Right cardiac atrium (tissue), 5 donors: ENCODE results near the gene CNDP2. TPM values are rescaled to one million over a fixed set of nuclear protein-coding genes. Genes with fewer than 3 reads are reported as not detected.

ENCODE experiments used
- ATAC-seq, 2 donors: fragments of 200-7000 bp; cut with Tn5 transposase; one replicate each; pipeline versions ENCODE4 v1.8.0 to v1.9.1; 2020; ENCODE audit warnings: moderate library complexity in 2 of 2, mild to moderate bottlenecking in 1 of 2
- DNase-seq, 3 donors: peaks; one replicate each; pipeline ENCODE4 v3.0.0-alpha.2; 2020
- H3K27ac ChIP-seq: one replicate; pipeline ENCODE4 v1.5.1; 2013; ENCODE audit warnings: mild to moderate bottlenecking, low read length, control low read depth, moderate library complexity
- H3K27me3 ChIP-seq: one replicate; pipeline ENCODE4 v1.6.1; 2013; ENCODE audit not compliant: control insufficient read depth, insufficient read depth
- H3K4me1 ChIP-seq: one replicate; pipeline ENCODE4 v1.6.1; 2013; ENCODE audit warnings: low read length; ENCODE audit not compliant: control insufficient read depth, insufficient read depth
- H3K4me3 ChIP-seq: one replicate; pipeline ENCODE4 v1.5.1; 2013; ENCODE audit warnings: low read length, control low read depth
- H3K9me3 ChIP-seq: one replicate; pipeline ENCODE4 v1.6.1; 2013; ENCODE audit warnings: low read length; ENCODE audit not compliant: control insufficient read depth
- WGBS: extraction: QIAGEN DNeasy Blood & Tissue Kit; methylation state at CpG from one replicate; pipeline ENCODE4 v1.1.7; 2013; 5-methylcytosine and 5-hydroxymethylcytosine counted together
- intact Hi-C, 4 donors: fragments of 100-400 bp; cut with DNase I; formaldehyde crosslinking; loops; one replicate each; pipeline versions ENCODE4 v1.11.0 to v1.14.0; 2022 to 2023
- polyA plus RNA-seq: library from polyadenylated mRNA; stranded (reverse); fragments of 200-250 nt; gene quantifications from one replicate; pipeline ENCODE4 v1.2.3, GENCODE V29; 2013
- total RNA-seq, 4 donors: library from RNA; stranded (reverse); fragmentation: NEBNext Ultra II Directional; extraction: Animal tissue kit (Norgen Biotek cat#: 25700); gene quantifications; one replicate each; pipeline ENCODE4 v1.2.1, GENCODE V29; 2021
- donor health status: healthy with polysubstance abuse.
- donor health status: DM: no; HTN: yes; CAD: no.
- donor health status: DM: no; HTN: no; CAD: no.
- donor health status: DM: no; HTN: yes; CAD: no; lungs with severe emphysema.
- donor health status: DM: yes; HTN: yes; CAD: no.

CNDP2 gene
- total and polyA plus RNA-seq, 5 donors = 41.0 to 60.7 (median 54.2) TPM

DNA sequence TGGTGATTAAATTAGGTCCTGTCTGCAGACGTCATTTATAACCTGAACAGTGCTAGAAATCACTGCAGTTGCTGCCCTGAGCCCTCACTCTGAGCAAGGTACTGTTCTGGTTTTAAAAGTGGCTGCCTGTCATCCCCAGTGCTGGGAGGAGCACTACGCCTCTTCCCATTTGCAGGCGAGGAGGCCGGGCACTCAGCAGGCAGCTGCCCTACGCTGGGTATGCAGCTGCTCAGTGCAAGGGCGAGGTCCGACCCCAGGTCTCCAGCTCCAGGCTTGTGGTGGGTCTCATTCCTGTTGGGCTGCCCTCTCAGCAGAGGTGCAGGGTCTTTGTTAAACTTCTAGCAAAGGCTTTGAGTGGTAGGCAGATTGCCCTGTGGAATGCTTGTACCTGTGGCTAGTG lies 15.7 kb downstream of the CNDP2 start:
- intact Hi-C loops = no loop called here
- WGBS = 90% methylated on average over 7 of the region's 7 CpGs
- Histone ChIP-seq H3K27me3 (no peaks in the 10 kb centered on the region), H3K27ac (no peak overlapping the region), H3K4me3 (no peak overlapping the region), H3K9me3 (no peaks in the 10 kb centered on the region), H3K4me1 (no peaks in the 10 kb centered on the region)
- ATAC-seq (no peak), DNase-seq (no peak)

- peak in 1 of 3 donors; percentile 30 for DNase-seq
- no peaks in the 10 kb centered on the region for H3K27me3 ChIP-seq
- intact Hi-C loops = no loop called here
These were observed 16.3 kb downstream of the CNDP2 start for GRCh38 chr18:74512321-74513053.

DNA sequence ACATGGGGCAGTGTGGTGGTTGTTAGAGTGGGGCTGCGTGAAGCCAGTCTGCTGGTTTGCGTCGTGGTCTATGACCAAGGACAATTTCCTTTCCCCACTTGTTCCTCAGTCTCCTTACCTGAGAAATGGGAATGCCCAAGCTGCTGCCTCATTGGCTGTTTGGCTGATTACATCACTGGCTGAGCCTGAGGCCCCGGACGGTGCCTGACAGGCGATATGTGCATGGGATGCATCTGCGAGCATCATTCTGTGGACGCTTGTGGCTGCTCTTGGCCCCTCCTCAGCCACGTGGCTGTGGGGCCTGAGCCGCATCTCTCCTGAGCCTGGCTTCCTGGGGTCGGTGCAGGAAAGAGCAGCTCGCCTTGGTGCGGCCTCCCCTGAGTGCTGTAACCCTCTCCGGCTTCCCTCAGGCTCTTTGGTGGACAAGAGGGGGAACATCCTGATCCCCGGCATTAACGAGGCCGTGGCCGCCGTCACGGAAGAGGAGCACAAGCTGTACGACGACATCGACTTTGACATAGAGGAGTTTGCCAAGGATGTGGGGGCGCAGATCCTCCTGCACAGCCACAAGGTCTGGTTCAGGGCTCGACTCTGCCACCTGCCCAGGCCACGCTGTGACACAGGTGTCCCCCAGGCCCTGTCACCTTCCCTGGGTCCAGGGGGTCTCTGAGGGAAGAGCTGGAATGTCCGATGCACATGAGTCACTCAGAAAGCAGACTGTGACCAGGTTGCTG lies 17.2 kb downstream of the CNDP2 start:
- 93% methylated on average over 27 of the region's 27 CpGs for WGBS
- intact Hi-C loops = no loop called here
- no peak overlapping the region for H3K4me3 ChIP-seq
- DNase-seq (peak in 1 of 3 donors; percentile 28), ATAC-seq (no peak)
- no peak overlapping the region for H3K27ac ChIP-seq
- no peaks in the 10 kb centered on the region for H3K9me3 ChIP-seq
- no peaks in the 10 kb centered on the region for H3K27me3 ChIP-seq
- H3K4me1 ChIP-seq = no peaks in the 10 kb centered on the region

More at GRCh38 chr18:74512321-74513053, 16.3 kb downstream of the CNDP2 start:
- ATAC-seq = no peak
- Histone ChIP-seq H3K27ac (no peak overlapping the region), H3K4me1 (no peaks in the 10 kb centered on the region), H3K9me3 (no peaks in the 10 kb centered on the region), H3K4me3 (no peak overlapping the region)
- WGBS = 86% methylated on average over 15 of the region's 15 CpGs

- DNase-seq (peak in 1 of 3 donors; percentile 20), ATAC-seq (no peak)
- intact Hi-C loops = no loop called here
These were observed 17.7 kb downstream of the CNDP2 start for GRCh38 chr18:74513883-74514205.

DNA sequence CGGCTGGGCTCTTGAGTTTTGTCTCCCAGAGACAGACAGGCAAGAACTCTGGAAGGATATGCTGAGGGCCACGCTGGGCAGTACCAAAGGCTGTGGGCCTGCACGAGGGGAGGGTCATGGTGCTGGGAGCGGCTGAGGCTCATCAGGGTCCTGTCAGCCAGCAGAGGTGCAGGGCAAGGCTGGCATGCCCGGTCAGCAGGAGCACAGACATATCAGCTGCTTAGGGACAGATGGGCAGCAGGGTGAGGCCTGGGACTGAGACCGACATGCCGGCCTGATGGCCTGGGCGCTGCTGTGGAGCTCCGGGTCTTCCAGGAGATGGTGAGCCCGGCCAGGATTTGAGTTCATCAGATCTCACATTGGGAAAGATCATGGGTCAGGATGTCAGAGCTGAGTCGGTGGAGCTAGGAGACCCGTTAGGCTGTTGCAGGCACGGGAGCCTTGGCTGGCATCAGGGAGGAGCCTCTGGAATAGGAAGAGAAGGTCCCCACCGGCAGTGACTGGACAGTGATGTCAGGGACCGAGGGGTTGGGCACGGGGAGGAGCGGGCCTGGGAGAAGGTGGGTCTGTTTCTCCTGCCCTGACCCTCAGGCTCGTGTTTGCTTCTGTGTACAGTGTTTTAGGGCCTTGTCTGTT lies 18.8 kb downstream of the CNDP2 start:
- H3K9me3 ChIP-seq = no peaks in the 10 kb centered on the region

More at GRCh38 chr18:74513883-74514205, 17.7 kb downstream of the CNDP2 start:
- Histone ChIP-seq H3K4me1 (no peaks in the 10 kb centered on the region), H3K9me3 (no peaks in the 10 kb centered on the region), H3K4me3 (no peak overlapping the region), H3K27ac (no peak overlapping the region), H3K27me3 (no peaks in the 10 kb centered on the region)
- WGBS = 89% methylated on average over 8 of the region's 8 CpGs

GRCh38 chr18:74515620-74516231 lies 19.6 kb downstream of the CNDP2 start:
- intact Hi-C loops = no loop called here
- no peak for ATAC-seq
- no peaks in the 10 kb centered on the region for H3K9me3 ChIP-seq
- H3K4me3 ChIP-seq = no peak overlapping the region
- WGBS = 94% methylated on average over 13 of the region's 13 CpGs
- no peak overlapping the region for H3K27ac ChIP-seq
- DNase-seq = no peak
- no peaks in the 10 kb centered on the region for H3K4me1 ChIP-seq
- H3K27me3 ChIP-seq = no peaks in the 10 kb centered on the region

More for the DNA sequence above, 18.8 kb downstream of the CNDP2 start:
- H3K27ac ChIP-seq = no peak overlapping the region
- DNase-seq = peak in 1 of 3 donors; percentile 18
- no peak for ATAC-seq
- H3K4me1 ChIP-seq = no peaks in the 10 kb centered on the region
- intact Hi-C loops = no loop called here
- H3K4me3 ChIP-seq = no peak overlapping the region
- no peaks in the 10 kb centered on the region for H3K27me3 ChIP-seq
- WGBS = 89% methylated on average over 18 of the region's 18 CpGs

DNA sequence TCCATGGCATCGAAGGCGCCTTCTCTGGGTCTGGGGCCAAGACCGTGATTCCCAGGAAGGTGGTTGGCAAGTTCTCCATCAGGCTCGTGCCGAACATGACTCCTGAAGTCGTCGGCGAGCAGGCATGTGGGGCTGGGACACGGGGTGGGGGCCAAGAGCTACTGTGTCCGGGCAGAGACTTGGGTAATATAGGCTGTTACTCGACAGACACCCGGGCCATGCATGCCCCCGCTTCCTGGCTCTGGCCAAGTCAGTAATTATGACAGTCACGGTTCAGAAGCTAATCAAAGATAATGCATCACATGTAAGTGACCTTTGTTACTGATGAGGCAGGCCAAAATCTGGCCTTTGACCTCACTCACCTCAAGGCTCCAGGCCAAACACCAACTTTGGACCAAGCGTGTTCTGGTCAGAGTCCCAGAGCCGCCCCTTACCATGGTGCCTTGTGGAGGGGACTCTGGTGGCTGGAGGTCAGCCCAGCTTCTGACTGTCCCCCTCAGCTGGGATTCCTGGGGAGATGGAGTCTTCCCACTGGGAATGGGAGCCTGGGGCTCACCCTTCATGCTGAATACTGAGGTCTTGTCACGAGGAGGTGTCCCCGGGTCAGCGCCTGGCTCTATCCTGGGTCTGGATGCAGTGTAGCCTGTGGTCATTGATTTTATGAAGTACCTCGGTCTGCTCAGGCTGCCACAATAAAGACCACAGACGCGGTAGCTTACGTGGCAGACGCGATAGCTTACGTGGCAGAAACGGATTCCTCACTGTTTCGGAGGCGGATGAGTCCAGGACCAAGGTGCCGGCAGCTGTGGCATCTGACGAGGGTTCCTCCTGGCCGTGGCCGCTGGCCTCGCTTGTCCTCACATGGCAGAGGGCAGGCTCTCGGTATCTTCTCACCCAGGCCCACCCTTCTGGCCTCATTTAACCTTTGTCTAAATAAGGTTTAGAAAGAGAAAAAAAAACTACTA lies 20.4 kb downstream of the CNDP2 start:
- no peaks in the 10 kb centered on the region for H3K9me3 ChIP-seq
- no peak for ATAC-seq
- peak in 1 of 3 donors; percentile 37 for DNase-seq
- intact Hi-C loops = no loop called here
- H3K4me1 ChIP-seq = no peaks in the 10 kb centered on the region
- no peaks in the 10 kb centered on the region for H3K27me3 ChIP-seq
- no peak overlapping the region for H3K27ac ChIP-seq
- H3K4me3 ChIP-seq = no peak overlapping the region
- 95% methylated on average over 35 of the region's 35 CpGs for WGBS

DNA sequence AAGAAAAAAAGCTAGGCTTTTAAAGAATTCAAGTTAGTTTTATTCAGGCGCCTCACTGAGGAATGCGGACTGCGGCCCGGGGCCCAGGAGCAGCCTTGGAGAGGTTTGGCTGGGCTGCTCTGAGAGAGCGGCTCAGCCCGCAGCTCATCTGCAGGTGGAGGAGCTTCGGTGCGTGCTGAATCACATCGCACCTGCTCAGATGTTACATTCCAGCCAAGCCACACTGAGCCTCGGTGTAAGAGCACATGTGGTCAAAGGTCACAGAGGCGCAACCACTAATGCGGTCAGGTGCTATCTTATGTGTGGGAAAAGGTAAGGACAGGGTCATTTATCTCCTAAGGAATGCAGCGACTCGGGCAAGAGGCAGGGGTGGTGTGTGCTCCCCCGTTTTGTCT lies 21.1 kb downstream of the CNDP2 start:
- H3K27me3 ChIP-seq = no peaks in the 10 kb centered on the region
- no peak overlapping the region for H3K27ac ChIP-seq
- ATAC-seq (no peak), DNase-seq (no peak)
- WGBS = 86% methylated on average over 15 of the region's 15 CpGs
- no peaks in the 10 kb centered on the region for H3K4me1 ChIP-seq
- intact Hi-C loops = no loop called here
- no peaks in the 10 kb centered on the region for H3K9me3 ChIP-seq
- H3K4me3 ChIP-seq = no peak overlapping the region

DNA sequence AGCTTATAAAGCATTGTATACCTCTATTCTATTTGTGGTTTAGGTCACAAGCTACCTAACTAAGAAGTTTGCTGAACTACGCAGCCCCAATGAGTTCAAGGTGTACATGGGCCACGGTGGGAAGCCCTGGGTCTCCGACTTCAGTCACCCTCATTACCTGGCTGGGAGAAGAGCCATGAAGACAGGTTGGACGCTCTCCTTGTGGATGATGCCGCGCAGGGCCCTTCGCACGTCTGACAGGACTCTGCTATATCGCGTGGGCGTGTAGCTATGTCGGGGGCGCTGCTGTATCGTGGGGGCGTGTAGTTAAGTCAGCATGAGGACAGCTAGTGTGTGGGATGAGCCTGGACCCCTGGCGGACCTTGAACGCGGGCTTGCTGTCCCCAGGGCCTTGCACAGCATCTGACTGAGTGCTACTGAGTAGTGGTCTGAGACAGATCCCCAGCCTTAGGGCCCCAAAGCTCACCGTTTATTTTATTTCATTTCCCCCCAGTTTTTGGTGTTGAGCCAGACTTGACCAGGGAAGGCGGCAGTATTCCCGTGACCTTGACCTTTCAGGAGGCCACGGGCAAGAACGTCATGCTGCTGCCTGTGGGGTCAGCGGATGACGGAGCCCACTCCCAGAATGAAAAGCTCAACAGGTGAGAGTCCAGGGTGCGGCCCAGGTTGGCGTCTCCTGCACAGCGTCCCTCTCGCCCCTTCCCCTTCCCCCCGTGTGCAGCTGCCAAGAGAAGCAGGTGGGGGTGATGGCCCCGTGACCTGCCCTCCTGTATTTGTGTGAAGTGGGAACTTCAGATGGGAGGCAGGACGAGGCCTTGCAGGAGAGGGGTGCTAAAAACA lies 22.5 kb downstream of the CNDP2 start:
- intact Hi-C loops = no loop called here
- no peak overlapping the region for H3K4me3 ChIP-seq
- no peaks in the 10 kb centered on the region for H3K9me3 ChIP-seq
- H3K27me3 ChIP-seq = no peaks in the 10 kb centered on the region
- ATAC-seq = no peak
- no peak for DNase-seq
- H3K4me1 ChIP-seq = no peaks in the 10 kb centered on the region
- no peak overlapping the region for H3K27ac ChIP-seq
- WGBS = 84% methylated on average over 32 of the region's 32 CpGs
